A549 treated with GW870086 at 1 μM for 4 hours (cell line): ENCODE results near the gene MAPT. TPM values are rescaled to one million over a fixed set of nuclear protein-coding genes. Genes with fewer than 3 reads are reported as not detected.

ENCODE experiments used
- total RNA-seq: library from RNA; stranded (reverse); fragments of 200-300 nt; extraction: Qiagen RNA extraction; gene quantifications from 5 replicates; pipeline ENCODE4 v1.2.3, GENCODE V29; 2022; ENCODE audit warnings: low read depth

The MAPT gene
- total RNA-seq: 1.5 to 2.3 TPM (median 2.0 TPM) in 5 replicates

GRCh38 chr17:45894022-45894784 is at the start of gene MAPT:
TSS of gene MAPT (plus strand) at chr17:45894554. CDS start at chr17:45962338, 67,784 bp downstream.

GRCh38 chr17:45844695-45845375 is 49.5 kb upstream of the MAPT start, which contains the start of gene SPPL2C:
TSS of gene SPPL2C (plus strand) at chr17:45844881. CDS start at chr17:45844907, 26 bp downstream.

GRCh38 chr17:45998987-45999899 is 104.9 kb downstream of the MAPT start, which contains the start of gene STH:
TSS of gene STH (plus strand) at chr17:45999250. CDS start at chr17:45999280, 30 bp downstream.

Other genes starting within 250 kb of the MAPT start
- gene CRHR1, start 110.2 kb upstream of the MAPT start, total RNA-seq: 0.20 TPM in 1 of 5 replicates, not detected in the others
- gene SPPL2C, start 49.7 kb upstream of the MAPT start, total RNA-seq: not detected in 5 replicates
- not detected in 5 replicates for gene STH, start 104.7 kb downstream of the MAPT start, total RNA-seq